ENCODE data around the gene NLN. TPM values are rescaled to one million over a fixed set of nuclear protein-coding genes. Genes with fewer than 3 reads are reported as not detected.
"Not testable (repeated sequence)": the region's sequence is repeated elsewhere in the genome, so short reads cannot be mapped to it uniquely, and the experiment has no call there.

NLN gene
- total RNA-seq, 3 donors from 2014 or later: 12.8 to 15.7 (median 14.9) TPM

DNA sequence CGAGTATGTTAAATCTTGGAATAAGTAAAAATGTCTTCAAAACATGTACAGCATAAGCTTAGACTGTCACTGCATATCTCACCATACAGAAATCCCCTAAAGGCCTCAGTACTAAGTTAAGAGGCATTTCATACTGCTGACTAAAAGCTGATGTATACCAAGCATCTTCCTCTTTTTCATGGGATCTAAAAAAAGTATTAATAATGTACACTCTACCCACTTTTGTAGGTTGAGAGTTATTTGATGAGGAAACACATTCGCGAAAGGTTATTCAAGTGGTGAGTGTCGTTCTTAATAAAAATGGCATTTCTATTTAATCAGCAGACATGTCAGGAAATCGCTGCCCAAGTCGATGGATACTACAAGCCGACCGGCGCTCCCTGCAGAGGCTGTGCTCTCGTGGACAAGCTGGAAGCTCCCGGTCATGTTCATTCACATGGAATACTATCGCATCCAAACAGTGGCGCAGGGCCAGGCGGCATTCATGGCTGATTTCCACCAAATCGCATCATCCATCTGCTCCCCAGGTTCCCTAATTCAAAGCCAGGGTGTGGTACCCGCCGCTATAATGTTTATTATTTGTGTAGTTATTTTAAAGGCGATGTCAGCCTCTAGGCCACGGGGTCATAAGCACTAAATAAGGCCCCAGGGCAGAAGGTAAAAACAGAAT lies 820 bp upstream of the NLN start:
- Histone ChIP-seq H3K9me3 (no peaks in the 10 kb centered on the region), H3K4me3 (peak overlapping the region; percentile 73 to 97 (median 86)), H3K4me1 (no peaks in the 10 kb centered on the region), H3K36me3 (no peaks in the 10 kb centered on the region), H3K27ac (peak overlapping the region; percentile 70 to 74), H3K27me3 (no peaks in the 10 kb centered on the region)
- intact Hi-C loops (cut with DNase I; ENCODE audit: low total_unique reads): no loop called here
- no peak for TF ChIP-seq CTCF (IDR thresholded peaks at IDR 0.05)
- no peak for TF ChIP-seq POLR2A (IDR thresholded peaks at IDR 0.05)
- TF ChIP-seq POLR2AphosphoS5 (IDR thresholded peaks at IDR 0.05): no peak
- DNase-seq (ENCODE audit: low spot score in 2 of 2): no peak

DNA sequence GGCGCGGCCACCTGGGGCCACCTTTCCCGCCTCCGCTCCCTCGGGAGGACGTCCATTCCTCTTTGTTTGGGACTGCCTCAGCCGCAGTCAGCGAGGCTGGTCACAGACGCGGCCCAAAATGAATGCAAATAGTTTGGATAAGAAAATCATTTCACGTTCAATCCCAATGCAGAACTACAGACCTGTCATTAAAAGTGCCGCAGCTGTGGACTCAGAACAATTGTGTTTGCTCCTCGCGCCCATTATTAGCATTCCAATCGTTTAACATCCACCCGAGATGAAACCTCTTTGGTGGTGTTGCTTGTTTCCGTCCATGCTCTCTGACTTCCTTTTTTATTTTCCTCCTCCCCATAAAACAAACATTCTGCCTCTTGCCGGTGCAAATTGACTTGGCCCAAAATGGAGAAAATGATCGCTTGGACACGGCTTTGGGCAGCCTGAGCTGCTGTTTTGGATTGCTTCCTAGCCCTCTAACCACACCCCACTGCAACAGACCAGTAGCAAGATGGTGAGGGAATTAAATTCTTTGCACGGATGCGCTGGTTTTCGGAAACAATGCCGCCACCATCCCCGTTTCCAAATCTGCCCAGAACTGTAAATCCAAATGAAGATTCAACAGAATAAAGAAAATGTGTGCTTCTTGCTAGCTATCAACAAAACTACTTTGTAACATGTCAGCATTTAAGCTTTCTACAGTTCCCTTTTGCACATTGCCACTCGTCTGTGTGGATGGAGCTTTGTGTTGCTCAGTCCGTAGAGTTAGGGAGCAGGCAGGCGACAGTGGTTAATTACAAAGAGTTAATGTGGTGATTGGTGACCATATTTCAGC lies 784 bp downstream of the NLN start:
- Histone ChIP-seq H3K9me3 (no peaks in the 10 kb centered on the region), H3K4me1 (no peaks in the 10 kb centered on the region), H3K36me3 (no peaks in the 10 kb centered on the region), H3K4me3 (peak overlapping the region; percentile 73 to 97 (median 86)), H3K27me3 (no peaks in the 10 kb centered on the region), H3K27ac (peak overlapping the region; percentile 70 to 74)
- TF ChIP-seq POLR2A (IDR thresholded peaks at IDR 0.05) (no peak), POLR2AphosphoS5 (IDR thresholded peaks at IDR 0.05) (no peak), CTCF (IDR thresholded peaks at IDR 0.05) (no peak)
- intact Hi-C loops (cut with DNase I; ENCODE audit: low total_unique reads): no loop called here
- DNase-seq (ENCODE audit: low spot score in 2 of 2): no peak

- Histone ChIP-seq H3K9me3 (no peaks in the 10 kb centered on the region), H3K27ac (no peak overlapping the region), H3K36me3 (no peaks in the 10 kb centered on the region), H3K27me3 (no peaks in the 10 kb centered on the region), H3K4me1 (no peaks in the 10 kb centered on the region), H3K4me3 (no peak overlapping the region)
- no peak for DNase-seq (ENCODE audit: low spot score in 2 of 2)
- intact Hi-C loops (cut with DNase I; ENCODE audit: low total_unique reads): no loop called here
- TF ChIP-seq CTCF (IDR thresholded peaks at IDR 0.05) (no peak), POLR2AphosphoS5 (IDR thresholded peaks at IDR 0.05) (no peak), POLR2A (IDR thresholded peaks at IDR 0.05) (no peak)
Observed at GRCh38 chr5:65727491-65728156, 5.6 kb downstream of the NLN start.

- Histone ChIP-seq H3K4me3 (no peak overlapping the region), H3K4me1 (no peaks in the 10 kb centered on the region), H3K27me3 (no peaks in the 10 kb centered on the region), H3K27ac (no peak overlapping the region), H3K9me3 (no peaks in the 10 kb centered on the region), H3K36me3 (no peaks in the 10 kb centered on the region)
- TF ChIP-seq POLR2A (IDR thresholded peaks at IDR 0.05): no peak
- TF ChIP-seq POLR2AphosphoS5 (IDR thresholded peaks at IDR 0.05): no peak
- TF ChIP-seq CTCF (IDR thresholded peaks at IDR 0.05): no peak
- DNase-seq (ENCODE audit: low spot score in 2 of 2): no peak
- intact Hi-C loops (cut with DNase I; ENCODE audit: low total_unique reads): no loop called here
Observed at GRCh38 chr5:65728218-65728617, 6.2 kb downstream of the NLN start.

- H3K36me3 ChIP-seq: no peaks in the 10 kb centered on the region
- no peak overlapping the region for H3K4me3 ChIP-seq
- DNase-seq (ENCODE audit: low spot score in 2 of 2): no peak
- TF ChIP-seq POLR2A (IDR thresholded peaks at IDR 0.05) (no peak), POLR2AphosphoS5 (IDR thresholded peaks at IDR 0.05) (no peak), CTCF (IDR thresholded peaks at IDR 0.05) (no peak)
- no peaks in the 10 kb centered on the region for H3K9me3 ChIP-seq
- no peaks in the 10 kb centered on the region for H3K27me3 ChIP-seq
- intact Hi-C loops (cut with DNase I; ENCODE audit: low total_unique reads): no loop called here
- H3K27ac ChIP-seq: no peak overlapping the region
- no peaks in the 10 kb centered on the region for H3K4me1 ChIP-seq
Observed at GRCh38 chr5:65730910-65731309, 8.9 kb downstream of the NLN start.

- DNase-seq (ENCODE audit: low spot score in 2 of 2); H3K4me1 ChIP-seq; H3K4me3 ChIP-seq; H3K9me3 ChIP-seq; H3K36me3 ChIP-seq; H3K27ac ChIP-seq; intact Hi-C loops (cut with DNase I; ENCODE audit: low total_unique reads); H3K27me3 ChIP-seq: not testable (repeated sequence)
Observed at GRCh38 chr5:65732046-65732445, 10.0 kb downstream of the NLN start.

DNA sequence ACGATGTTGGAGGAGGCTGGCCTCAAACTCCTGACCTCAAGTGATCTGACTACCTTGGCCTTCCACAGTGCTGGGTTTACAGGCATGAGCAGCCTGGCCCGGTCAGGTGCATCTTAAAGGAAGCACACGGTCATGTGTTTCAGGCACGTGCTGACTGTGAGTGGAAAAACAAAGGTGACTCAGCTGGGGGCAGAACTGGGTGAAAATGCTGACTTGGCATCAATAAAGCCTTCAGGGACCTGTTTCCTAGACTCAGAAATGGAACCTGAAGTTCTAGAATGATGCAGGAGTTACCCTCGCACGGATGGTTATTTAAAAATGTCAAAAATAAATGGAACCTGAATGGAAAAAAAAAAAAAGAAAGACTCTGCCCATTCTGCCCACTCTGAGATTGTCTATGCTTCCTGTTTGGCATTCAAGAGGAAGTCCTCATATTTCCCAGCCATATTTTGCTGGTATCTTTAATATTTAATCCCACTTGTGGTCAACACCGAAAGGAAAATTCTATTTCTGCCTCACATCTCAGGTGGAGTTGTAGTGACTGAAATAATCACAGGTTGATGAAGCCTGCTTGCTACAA lies 12.3 kb downstream of the NLN start:
- intact Hi-C loops (cut with DNase I; ENCODE audit: low total_unique reads); H3K27me3 ChIP-seq; H3K4me3 ChIP-seq; H3K27ac ChIP-seq; H3K9me3 ChIP-seq; DNase-seq (ENCODE audit: low spot score in 2 of 2); H3K36me3 ChIP-seq; H3K4me1 ChIP-seq: not testable (repeated sequence)

Data from breast epithelium (tissue), 4 donors.